GM21526 (cell line): ENCODE measurements around the gene LMTK2.

Experiments
- ATAC-seq: cut with Tn5 transposase; IDR thresholded peaks from one replicate; pipeline ENCODE4 v1.9.1; 2021; ENCODE audit warnings: moderate library complexity; ENCODE audit not compliant: unreplicated experiment, low FRiP score

Gene LMTK2

DNA sequence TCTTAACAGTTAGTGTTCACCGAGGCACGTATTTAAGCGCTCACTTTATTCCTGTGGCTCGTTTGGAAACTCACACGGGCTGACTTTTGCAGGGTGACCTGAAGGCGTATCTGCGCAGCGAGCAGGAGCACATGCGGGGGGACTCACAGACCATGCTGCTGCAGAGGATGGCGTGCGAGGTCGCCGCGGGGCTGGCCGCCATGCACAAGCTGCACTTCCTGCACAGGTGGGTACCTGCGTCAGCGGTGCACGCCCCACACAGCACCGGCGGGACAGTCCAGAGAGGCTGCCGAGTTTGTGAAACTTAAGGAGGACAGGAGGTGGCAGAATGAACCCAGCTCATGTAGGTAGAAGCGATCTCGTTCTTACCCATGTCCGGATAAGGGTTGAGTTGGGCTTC lies 64.8 kb downstream of the LMTK2 start:
- no peak for ATAC-seq

DNA sequence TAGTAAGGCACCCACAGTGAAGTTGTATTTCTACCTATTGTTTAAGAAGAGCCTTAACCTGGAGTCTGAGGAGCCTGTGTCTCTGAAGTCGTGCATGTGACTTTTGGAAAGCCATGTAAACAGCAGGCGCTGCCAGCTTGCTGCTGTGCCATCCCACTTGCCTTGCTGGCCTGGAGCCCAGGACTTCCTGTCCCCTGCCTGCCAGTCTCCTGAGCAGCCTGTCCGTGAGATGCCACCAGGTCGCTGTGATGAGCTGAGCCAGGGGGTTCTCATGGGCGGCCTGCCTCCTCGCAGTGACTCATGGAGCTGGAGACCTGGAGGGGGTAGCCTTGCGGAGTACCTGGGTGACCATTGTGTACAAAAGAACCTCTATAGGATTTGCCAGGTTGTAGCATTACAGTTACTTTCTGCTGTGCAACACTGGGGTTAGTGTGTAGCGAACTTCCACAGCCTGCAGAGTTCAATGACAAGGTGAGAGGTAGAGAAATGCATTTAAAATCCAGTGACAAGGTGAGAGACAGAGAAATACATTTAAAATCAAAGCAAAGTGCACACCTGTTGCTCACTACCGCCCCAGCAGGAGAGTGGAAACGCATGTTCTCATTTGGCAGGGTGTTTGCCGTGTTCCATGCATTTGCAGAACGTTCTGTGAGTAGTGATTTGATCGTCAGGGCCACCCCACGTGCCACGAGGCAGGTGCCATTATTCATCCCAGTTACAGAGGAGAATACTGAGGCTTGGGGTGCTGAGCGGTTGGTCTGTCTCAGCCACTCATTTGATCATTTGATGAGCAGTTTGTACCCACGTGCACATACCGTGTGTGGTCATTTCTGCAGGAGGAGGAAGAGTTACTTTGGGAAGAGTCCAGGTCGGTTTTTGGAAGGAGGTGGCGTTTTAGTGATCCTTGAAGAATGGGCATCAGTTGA lies 67.9 kb downstream of the LMTK2 start:
- no peak for ATAC-seq

DNA sequence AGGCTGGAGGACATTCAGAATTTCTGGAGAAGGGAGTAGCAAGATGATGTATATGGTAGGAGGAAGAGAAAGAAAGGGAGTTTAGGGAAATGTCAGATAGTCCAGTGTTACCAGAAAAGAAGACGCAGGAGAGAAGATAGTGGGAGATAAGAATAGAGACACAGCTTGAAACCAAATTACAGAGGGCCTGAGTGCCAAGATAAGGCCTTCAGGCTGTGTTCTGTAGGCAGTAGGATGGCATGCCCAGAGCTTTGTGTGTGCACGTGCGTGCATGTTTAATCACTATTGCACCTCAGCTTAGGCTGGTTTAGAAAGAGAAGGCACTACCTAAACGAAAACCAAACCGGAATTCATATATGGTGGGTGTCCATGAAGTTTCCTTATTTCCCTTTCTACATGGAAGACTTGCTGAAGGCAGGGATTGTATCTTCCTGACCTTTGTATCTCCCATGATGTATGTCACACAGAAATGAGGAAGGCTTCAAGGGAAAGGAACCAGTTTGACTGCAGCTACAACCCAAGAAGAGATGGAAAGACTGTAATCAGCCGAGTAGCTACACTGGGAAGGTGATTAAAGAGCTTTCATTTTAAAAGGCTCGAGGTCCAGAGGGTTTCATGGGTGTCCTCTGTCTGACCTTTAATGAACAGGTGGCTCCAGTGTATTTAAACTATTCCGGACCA lies 68.7 kb downstream of the LMTK2 start:
- no peak for ATAC-seq

DNA sequence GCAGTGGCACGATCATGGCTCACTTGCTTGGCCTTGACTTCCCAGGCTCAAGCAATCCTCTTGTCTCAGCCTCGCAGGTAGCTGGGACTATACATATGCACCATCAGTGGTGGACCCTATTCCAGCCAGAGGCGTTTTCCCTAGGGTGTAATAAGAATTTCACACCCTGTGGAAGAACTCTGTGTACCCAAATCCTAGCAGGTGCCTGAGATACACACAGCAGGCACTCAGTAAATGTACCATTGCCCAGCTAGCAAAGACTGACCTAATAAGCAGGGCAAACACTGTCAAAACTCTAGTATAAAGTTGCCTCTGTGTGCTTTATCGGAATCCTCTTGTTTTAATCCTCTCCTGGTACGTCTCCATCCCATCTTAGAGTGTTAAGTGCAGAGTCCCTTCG lies 70.9 kb downstream of the LMTK2 start:
- ATAC-seq, result no peak

DNA sequence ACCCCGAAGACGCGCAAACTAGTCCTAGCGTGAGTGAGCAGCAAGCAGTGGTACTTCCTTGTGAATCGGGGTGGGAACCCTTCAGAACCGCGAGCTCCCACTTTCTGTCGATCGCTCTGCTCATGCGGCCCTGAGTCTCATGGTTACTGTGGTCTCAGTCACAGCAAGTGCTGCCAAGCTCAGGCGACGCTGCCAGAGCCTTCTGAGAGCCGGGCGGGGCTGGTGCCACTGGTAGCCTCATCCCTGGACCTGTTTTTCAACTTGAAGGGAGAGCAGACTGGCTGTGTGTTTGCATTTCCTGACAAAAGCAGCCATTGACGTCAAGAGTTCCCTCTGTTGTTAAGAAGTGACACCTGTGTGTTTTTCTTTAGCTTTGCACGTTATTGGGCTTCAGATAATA lies 71.7 kb downstream of the LMTK2 start:
- ATAC-seq, result no peak

DNA sequence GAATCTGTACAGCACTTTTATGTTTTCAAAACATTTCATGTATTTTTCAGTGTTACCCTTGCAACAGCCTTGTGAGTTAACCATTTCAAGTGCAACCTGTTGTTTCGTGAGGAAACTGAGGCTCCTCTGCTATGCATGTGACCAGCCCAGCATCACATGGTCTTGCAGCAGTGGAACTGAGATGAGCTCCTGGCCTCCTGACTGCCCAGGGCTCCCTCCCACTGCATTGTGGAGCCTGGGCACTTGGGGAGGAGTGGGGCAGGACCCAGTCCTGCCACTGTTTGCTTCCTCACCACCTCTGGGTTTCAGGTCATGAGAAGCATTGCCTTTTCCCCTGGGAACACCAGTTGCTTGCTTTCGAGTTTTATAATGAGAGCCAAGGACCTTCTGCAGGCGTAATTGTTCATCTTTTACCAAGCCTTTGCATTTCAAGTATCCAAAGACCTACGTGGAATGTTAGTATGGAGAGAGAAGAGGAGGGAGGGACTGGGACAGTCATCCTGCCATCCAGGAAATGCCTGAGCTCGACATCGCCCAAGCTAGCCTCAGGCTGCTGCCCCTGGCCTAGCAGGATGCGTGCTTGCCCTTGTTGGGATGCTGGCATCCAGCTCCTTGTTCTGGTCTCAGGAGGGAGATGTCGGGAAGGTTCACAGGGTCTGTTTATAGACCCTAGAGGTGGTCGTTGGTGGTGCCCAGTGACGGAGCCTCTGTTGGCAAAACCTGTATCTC lies 72.3 kb downstream of the LMTK2 start:
- ATAC-seq, result no peak

DNA sequence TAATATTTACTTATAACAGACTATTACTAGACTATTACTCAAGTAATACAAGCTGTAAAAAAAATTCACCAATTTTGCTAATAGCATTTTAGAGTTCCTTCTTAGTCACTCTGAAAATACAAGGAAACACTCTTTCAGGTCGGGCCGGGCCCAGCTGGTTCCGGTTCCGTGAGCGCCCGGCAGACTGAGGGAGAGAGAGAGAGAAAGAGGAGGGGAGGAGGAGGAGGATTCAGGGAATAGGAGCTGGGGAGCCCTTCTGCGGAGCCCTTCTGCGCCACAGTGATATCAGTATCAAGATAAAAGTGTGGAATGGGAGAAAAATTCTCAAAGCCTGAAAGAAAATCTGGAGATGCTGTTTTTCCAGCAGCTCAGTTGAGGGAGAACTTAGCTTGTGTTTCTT lies 74.1 kb downstream of the LMTK2 start:
- no peak for ATAC-seq

DNA sequence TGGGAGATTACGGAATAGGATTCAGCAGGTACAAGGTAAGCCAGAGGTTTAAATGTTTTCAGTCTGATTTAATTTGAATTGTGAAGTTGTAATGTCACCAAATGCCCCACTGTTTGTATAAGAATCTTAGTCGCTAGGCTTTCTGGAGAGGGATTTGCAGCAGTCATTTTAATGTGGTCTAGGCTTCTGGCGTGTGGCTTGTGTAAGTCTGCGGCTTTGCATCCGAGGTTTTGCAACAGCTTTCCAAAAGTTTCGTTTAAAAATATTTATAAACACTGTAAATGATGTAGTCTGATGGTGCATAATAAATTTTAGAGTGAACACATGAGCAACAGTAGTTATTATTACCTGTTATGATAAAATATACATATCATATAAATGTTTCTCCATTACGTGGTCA lies 78.4 kb downstream of the LMTK2 start:
- no peak for ATAC-seq

DNA sequence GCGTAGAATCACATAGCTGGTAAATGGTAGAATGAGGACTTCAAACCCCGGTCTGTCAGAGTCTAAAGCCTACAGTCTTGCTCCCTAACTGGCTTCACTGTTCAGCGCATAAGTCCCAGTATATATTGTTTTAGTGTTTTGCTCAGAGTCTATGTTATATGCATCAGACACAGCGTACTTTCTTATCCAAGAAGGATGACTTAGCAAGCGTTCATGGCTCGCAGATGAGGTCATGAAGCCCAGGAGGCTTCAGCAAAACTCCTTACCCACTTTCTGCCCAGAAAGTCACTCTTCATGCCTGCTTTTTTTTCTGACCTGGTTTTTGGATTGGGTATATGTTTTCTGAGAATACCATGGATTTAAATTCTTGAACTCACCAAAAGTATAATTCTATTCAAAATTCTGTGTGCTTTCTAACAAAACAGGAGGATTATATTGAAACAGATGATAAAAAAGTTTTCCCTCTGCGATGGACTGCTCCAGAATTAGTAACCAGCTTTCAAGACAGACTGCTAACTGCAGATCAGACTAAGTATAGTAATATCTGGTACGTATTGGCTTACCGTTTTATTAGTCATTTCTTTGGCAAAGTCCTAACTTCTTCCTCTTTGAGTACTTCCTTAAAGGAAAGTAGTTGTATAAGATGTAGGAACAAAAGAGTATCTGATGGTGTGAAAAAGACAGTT lies 79.9 kb downstream of the LMTK2 start:
- no peak for ATAC-seq

DNA sequence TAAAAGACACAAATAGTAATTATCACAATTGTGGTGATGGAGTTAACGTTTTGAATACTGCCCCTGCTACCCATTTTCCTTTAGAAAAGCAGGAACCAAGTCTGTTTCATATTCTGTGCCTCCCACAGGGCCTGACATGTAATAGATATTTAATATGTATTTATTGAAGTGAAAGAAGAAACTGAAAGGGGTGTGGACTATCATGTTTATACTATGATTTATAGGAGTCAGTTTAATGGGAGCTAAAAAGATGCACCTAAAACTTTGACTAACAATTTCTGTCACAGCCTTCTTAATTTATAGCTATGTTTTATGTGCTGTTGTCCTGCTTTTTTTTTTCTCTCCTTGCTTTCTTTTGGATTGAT lies 80.5 kb downstream of the LMTK2 start:
- no peak for ATAC-seq

DNA sequence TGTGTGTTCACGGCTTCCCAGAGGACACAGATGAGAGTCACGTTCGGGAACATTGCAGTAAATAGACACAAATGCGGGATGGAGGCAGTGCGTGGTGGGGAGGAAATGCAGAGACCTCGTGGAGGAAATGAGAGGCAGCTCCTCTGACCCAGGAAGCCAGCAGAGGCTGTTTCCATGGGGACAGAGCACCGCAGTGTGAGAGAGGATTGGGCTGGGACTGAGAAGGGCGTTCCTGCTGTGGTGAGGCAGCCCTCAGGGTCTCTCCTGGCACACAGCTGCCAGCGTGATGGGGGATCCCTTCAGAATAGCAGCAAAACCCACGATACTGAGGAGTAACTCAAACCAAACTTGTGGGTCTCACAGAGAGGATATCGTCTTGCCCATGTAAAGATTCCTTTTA lies 82.9 kb downstream of the LMTK2 start:
- ATAC-seq, result no peak

DNA sequence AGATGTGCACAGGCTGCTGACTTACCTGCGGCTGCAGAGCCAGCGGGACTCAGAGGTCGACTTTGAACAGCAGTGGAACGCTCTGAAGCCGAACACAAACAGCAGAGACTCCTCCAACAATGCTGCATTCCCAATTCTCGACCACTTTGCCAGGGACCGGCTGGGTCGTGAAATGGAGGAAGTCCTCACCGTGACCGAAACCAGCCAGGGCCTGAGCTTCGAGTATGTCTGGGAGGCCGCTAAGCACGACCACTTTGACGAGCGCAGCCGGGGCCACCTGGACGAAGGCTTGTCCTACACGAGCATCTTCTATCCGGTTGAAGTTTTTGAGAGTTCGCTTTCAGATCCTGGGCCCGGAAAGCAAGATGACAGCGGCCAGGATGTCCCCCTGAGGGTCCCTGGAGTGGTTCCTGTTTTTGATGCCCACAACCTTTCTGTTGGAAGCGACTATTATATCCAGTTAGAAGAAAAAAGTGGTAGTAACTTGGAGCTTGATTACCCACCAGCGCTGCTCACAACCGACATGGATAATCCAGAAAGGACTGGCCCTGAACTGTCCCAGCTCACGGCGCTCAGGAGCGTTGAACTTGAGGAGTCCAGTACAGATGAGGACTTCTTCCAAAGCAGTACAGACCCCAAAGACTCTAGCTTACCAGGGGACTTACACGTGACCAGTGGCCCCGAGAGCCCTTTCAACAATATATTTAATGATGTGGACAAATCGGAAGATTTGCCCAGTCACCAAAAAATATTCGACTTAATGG lies 85.2 kb downstream of the LMTK2 start:
- no peak for ATAC-seq

DNA sequence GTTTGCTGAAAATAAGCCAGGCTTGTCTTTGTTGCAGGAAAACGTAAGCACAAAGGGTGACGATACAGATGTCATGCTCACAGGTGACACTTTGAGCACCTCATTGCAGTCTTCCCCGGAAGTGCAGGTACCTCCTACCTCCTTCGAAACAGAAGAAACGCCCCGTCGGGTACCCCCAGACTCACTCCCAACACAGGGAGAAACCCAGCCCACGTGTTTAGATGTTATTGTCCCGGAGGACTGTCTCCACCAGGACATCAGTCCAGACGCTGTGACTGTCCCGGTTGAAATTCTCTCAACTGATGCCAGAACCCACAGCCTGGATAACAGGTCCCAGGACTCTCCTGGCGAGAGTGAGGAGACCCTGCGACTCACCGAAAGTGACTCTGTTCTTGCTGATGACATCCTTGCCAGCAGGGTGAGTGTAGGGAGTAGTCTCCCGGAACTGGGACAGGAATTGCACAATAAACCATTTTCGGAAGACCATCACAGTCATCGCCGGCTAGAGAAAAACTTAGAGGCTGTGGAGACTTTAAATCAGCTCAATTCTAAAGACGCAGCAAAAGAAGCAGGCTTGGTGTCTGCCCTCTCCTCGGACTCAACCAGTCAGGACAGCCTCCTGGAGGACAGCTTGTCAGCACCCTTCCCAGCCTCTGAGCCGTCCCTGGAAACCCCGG lies 86.3 kb downstream of the LMTK2 start:
- ATAC-seq, result no peak

DNA sequence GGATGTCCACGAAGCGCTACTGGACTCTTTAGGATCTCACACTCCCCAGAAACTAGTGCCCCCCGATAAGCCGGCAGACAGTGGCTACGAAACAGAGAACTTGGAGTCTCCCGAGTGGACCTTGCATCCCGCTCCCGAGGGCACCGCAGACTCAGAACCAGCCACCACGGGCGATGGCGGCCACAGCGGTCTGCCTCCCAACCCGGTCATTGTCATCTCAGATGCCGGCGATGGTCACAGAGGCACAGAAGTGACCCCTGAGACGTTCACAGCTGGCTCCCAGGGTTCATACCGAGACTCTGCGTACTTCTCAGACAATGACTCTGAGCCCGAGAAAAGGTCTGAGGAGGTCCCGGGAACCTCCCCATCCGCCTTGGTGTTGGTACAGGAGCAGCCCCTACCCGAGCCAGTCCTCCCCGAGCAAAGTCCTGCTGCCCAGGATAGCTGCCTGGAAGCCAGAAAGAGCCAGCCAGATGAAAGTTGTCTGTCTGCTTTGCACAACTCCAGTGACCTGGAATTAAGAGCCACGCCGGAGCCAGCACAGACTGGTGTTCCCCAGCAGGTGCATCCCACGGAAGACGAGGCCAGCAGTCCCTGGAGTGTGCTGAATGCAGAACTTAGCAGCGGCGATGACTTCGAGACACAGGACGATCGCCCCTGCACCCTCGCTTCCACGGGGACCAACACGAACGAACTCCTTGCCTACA lies 87.0 kb downstream of the LMTK2 start:
- ATAC-seq, result no peak

DNA sequence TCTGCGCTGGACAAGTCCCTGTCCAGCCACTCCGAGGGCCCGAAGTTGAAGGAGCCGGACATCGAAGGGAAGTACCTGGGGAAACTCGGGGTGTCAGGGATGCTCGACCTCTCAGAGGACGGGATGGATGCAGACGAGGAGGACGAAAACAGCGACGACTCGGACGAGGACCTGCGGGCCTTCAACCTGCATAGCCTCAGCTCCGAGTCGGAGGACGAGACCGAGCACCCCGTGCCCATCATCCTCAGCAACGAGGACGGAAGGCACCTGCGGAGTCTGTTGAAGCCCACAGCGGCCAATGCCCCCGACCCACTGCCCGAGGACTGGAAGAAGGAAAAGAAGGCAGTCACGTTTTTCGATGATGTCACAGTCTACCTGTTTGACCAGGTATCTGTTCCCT lies 87.5 kb downstream of the LMTK2 start:
- ATAC-seq, result no peak

DNA sequence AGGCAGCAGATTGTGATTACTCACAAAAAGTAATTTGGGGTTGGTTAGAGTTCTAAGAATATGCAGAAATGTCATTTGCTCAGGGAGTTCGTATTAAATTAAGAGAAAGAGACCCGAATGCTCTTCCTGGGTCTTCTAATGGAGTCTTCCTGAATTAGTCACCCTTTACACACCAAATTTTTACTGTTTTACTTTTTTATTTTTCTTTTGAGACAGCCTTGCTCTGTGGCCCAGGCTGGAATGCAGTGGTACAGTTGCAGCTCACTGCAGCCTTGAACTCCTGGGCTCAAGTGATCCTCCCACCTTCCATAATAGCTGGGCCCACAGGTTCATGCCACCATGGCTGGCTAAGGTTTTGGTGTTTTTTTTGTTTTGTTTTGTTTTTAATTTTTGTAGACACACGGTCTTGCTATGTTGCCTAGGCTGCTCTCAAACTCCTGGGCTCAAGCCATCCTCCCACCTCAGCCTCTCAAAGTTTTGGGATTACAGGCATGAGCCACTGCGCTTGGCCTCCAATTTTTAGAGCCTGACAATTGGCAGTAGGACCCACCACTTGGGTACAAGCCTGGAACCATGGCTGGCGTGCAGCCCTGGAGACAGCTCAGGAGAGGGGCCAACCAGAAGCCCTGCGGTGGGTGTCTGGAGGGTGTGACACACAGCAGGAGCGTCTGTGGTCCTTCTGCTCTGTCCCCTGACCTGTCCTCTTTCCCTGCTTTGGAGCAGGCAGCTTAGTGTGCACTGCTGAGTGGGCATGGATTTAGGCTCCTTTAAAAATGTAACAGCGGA lies 88.2 kb downstream of the LMTK2 start:
- no peak for ATAC-seq

DNA sequence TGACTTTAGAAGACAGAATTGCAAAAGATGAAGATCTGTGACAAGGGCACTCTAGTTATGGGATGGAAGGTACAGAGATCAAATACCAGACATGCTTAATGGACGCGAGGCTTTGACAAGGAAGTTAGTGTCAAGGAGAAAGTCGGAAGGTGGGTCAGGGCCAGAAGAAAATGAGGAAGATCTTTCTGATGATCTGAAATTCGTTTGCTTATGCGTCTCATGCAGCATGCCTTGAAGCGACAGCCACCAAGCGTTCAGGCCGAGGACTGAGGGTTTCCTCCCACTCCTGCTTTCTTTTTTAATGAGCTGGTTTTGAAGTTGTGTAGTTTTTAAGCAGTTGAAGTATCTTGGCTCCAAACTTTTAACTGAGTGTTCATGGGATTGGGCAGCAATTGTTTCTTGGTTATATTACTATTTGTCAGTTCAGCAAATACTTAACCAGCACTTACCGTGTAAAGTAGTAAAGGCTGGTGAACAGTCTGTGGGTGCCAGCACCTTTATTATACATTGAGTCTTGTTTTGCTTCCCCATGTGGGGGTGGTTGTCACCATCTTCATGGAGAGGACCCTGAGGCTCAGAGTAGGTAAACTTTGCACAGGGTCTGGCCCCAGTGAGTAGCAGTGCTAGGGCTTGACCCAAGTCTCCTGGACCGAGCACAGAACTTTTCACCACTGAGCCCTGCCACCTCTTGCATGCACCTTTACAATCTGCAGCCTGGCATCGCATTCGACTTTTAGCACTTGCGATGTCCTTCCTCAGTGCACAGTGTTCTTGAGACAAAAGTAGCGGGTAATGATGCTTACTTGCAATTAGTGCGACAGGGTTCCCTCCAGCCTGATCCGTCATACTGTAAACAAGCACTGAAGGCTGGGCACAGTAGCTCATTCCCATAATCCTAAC lies 90.3 kb downstream of the LMTK2 start:
- ATAC-seq, result no peak
